ENCODE data around the gene SYT17. TPM values are rescaled to one million over a fixed set of nuclear protein-coding genes. Genes with fewer than 3 reads are reported as not detected.
A peak's percentile ranks its signal among the peaks of the same experiment; 100 is the strongest.

SYT17 gene
- total RNA-seq, 3 donors from 2014 or later = 1.9 to 11.9 (median 5.2) TPM

DNA sequence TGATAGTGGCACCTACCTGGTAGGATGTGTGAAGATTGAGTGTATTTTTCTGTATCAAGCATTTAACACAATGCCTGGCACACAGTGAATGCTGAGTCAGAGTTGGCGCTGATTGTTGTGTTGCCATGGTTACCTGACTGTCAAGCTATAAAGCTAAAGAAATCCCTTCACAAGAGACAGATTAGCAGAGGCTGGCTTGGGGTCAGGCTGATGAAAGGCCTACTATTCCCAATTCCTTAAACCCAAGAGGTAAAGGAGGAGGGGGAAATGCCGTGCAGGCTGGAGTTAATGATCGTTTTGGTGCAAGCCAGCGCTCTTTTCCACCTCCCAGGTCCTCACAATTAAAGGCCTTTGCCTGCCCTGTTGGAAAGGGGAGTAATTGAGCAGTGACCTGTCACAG is 123.4 kb downstream of the SYT17 start:
- H3K4me1 ChIP-seq = no peaks in the 10 kb centered on the region
- no peaks in the 10 kb centered on the region for H3K27me3 ChIP-seq
- H3K36me3 ChIP-seq = no peaks in the 10 kb centered on the region
- TF ChIP-seq POLR2AphosphoS5 (IDR thresholded peaks at IDR 0.05) (no peak), POLR2A (IDR thresholded peaks at IDR 0.05) (no peak)
- TF ChIP-seq, protein P1, sequence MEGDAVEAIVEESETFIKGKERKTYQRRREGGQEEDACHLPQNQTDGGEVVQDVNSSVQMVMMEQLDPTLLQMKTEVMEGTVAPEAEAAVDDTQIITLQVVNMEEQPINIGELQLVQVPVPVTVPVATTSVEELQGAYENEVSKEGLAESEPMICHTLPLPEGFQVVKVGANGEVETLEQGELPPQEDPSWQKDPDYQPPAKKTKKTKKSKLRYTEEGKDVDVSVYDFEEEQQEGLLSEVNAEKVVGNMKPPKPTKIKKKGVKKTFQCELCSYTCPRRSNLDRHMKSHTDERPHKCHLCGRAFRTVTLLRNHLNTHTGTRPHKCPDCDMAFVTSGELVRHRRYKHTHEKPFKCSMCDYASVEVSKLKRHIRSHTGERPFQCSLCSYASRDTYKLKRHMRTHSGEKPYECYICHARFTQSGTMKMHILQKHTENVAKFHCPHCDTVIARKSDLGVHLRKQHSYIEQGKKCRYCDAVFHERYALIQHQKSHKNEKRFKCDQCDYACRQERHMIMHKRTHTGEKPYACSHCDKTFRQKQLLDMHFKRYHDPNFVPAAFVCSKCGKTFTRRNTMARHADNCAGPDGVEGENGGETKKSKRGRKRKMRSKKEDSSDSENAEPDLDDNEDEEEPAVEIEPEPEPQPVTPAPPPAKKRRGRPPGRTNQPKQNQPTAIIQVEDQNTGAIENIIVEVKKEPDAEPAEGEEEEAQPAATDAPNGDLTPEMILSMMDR (IDR thresholded peaks at IDR 0.05) = no peak
- no peak overlapping the region for H3K27ac ChIP-seq
- DNase-seq (ENCODE audit: low spot score in 2 of 2) = no peak
- H3K4me3 ChIP-seq = no peak overlapping the region
- intact Hi-C loops (cut with DNase I; ENCODE audit: low total_unique reads) = no loop called here
- no peaks in the 10 kb centered on the region for H3K9me3 ChIP-seq

DNA sequence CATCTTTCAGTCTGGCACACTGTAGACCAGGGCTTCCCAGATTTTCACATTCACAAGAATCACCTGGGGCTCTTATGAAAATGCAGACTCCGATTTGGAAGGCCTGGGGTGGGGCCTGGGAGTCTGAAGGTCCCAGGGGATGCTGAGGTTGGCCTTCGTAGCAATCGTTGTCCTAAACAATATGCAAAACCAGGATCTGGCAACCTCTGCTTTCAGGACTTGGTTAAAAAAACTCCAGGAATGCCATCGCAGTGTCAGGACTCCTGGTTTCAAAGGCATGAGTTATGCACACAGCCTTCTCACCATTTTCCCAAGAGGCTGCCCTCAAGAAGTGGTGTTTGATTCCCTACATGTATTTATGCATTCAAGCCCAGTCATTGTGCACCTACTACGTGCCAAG is 124.1 kb downstream of the SYT17 start:
- intact Hi-C loops (cut with DNase I; ENCODE audit: low total_unique reads) = no loop called here
- no peak overlapping the region for H3K27ac ChIP-seq
- TF ChIP-seq, protein P1 (IDR thresholded peaks at IDR 0.05) = no peak
- no peak for TF ChIP-seq POLR2AphosphoS5 (IDR thresholded peaks at IDR 0.05)
- TF ChIP-seq POLR2A (IDR thresholded peaks at IDR 0.05) = no peak
- H3K36me3 ChIP-seq = no peaks in the 10 kb centered on the region
- no peak overlapping the region for H3K4me3 ChIP-seq
- no peak for DNase-seq (ENCODE audit: low spot score in 2 of 2)
- no peaks in the 10 kb centered on the region for H3K27me3 ChIP-seq
- H3K9me3 ChIP-seq = no peaks in the 10 kb centered on the region
- no peaks in the 10 kb centered on the region for H3K4me1 ChIP-seq

DNA sequence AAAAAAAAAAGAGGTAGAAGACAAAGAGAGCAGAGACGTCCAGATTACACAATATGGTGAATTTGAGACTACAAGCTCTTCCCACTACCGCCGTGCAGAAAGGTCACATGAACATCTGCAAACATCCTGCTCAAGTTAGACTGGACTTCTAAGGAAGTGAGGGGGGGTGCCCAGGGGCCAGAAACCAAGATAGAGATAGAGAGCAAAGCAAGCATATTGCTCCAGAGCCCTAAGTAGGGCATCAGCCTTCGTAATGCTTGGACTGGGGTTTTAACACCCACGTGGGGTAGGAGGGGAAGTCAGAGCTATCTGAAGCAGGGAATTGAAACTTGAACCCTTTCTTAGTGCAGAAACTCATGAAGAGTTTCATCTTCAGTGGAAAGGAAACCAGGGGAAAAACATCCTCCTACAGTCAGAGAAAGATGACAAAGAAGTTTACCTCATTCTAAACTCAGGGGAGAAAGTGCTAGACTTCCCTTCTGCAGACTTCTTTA is 126.2 kb downstream of the SYT17 start:
- intact Hi-C loops (cut with DNase I; ENCODE audit: low total_unique reads) = no loop called here
- Histone ChIP-seq H3K36me3 (no peaks in the 10 kb centered on the region), H3K9me3 (no peaks in the 10 kb centered on the region), H3K27ac (peak overlapping the region in 1 of 2 donors; percentile 3), H3K4me3 (no peak overlapping the region), H3K27me3 (no peaks in the 10 kb centered on the region), H3K4me1 (no peaks in the 10 kb centered on the region)
- TF ChIP-seq, protein P1 (IDR thresholded peaks at IDR 0.05) = no peak
- no peak for TF ChIP-seq POLR2A (IDR thresholded peaks at IDR 0.05)
- TF ChIP-seq POLR2AphosphoS5 (IDR thresholded peaks at IDR 0.05) = no peak
- DNase-seq (ENCODE audit: low spot score in 2 of 2) = peak in 1 of 2 donors; percentile 58

DNA sequence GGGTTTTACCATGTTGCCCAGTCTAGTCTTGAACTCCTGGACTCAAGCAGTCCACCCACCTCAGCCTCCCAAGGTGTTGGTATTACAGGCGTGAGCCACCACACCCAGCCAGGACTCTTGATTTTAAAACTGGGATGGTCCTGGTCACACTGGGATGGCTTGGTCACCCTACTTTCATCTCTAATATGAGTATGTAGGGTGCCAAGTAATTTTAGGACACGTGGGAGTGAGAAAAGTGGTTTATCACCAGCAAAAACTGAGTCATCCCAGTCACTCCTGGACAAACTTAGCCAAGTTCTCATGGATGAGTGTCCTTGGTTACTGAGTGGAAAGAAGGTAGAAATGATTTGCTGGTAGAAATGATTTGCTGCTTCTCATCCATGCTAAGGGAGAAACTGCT is 127.4 kb downstream of the SYT17 start:
- Histone ChIP-seq H3K36me3 (no peaks in the 10 kb centered on the region), H3K4me3 (no peak overlapping the region), H3K9me3 (no peaks in the 10 kb centered on the region), H3K27ac (no peak overlapping the region), H3K4me1 (no peaks in the 10 kb centered on the region), H3K27me3 (no peaks in the 10 kb centered on the region)
- DNase-seq (ENCODE audit: low spot score in 2 of 2) = no peak
- intact Hi-C loops (cut with DNase I; ENCODE audit: low total_unique reads) = no loop called here
- TF ChIP-seq POLR2AphosphoS5 (IDR thresholded peaks at IDR 0.05) (no peak), POLR2A (IDR thresholded peaks at IDR 0.05) (no peak)
- TF ChIP-seq, protein P1 (IDR thresholded peaks at IDR 0.05) = no peak

DNA sequence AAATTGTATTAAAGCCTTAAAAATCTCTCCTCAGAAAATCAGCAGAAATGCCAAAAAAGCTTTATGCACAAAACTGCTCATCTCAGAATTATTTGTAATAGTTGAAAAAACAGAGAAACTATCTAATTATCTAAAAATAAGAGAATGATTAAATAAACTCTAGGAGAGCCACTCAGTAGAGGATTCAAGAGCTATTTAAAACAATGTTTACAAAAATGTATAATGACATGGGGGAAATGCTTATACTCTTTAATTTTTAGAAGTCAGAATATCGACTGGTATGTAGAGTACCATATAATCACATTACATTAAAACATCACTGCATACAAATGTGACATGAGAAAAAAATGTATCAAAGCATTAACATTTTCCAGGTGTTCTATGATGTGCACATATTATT is 129.4 kb downstream of the SYT17 start:
- no peak for DNase-seq (ENCODE audit: low spot score in 2 of 2)
- no peaks in the 10 kb centered on the region for H3K36me3 ChIP-seq
- H3K9me3 ChIP-seq = no peaks in the 10 kb centered on the region
- no peaks in the 10 kb centered on the region for H3K27me3 ChIP-seq
- intact Hi-C loops (cut with DNase I; ENCODE audit: low total_unique reads) = no loop called here
- H3K4me3 ChIP-seq = no peak overlapping the region
- no peak for TF ChIP-seq POLR2A (IDR thresholded peaks at IDR 0.05)
- TF ChIP-seq POLR2AphosphoS5 (IDR thresholded peaks at IDR 0.05) = no peak
- TF ChIP-seq, protein P1 (IDR thresholded peaks at IDR 0.05) = no peak
- H3K4me1 ChIP-seq = no peaks in the 10 kb centered on the region
- no peak overlapping the region for H3K27ac ChIP-seq
